GM20000 (cell line): ENCODE measurements around the gene BAHCC1.

Experiments
- DNase-seq: peaks from one replicate; pipeline ENCODE4 v3.0.0; 2012; ENCODE audit warnings: low spot score
- TF ChIP-seq, protein P1 (sequence below): IDR thresholded peaks from 2 replicates; pipeline ENCODE4 v1.5.1; 2012; ENCODE audit warnings: mild to moderate bottlenecking, control low read depth; ENCODE audit errors: extremely low read depth, missing control alignments

The BAHCC1 gene

DNA sequence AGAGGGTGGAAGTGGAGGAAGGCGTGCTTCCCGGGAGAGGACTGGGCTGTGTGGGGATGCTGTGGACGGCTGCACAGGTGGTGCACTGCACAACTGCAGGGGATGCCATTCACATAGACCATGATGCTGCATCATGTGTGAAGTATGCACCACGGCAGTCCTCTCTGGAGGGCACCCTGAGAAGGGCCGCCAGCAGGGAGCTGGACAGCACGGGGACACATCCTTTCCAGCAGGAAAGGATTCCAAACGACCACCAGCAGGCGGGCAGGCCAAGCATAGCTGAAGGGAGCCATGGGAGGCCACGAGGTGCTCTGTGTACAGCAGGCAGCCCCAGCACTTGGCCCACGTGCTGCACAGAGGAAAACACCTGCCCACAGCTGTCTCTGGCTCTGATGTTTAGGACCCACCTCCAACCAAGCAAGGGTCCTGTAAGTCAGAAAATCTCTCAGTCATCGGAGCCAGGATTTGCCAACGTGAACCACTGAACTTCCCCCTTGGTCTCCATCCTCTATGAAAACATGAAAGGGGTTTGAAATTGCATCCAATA is 107.3 kb downstream of the BAHCC1 start:
- no peak for DNase-seq
- TF ChIP-seq, protein P1, sequence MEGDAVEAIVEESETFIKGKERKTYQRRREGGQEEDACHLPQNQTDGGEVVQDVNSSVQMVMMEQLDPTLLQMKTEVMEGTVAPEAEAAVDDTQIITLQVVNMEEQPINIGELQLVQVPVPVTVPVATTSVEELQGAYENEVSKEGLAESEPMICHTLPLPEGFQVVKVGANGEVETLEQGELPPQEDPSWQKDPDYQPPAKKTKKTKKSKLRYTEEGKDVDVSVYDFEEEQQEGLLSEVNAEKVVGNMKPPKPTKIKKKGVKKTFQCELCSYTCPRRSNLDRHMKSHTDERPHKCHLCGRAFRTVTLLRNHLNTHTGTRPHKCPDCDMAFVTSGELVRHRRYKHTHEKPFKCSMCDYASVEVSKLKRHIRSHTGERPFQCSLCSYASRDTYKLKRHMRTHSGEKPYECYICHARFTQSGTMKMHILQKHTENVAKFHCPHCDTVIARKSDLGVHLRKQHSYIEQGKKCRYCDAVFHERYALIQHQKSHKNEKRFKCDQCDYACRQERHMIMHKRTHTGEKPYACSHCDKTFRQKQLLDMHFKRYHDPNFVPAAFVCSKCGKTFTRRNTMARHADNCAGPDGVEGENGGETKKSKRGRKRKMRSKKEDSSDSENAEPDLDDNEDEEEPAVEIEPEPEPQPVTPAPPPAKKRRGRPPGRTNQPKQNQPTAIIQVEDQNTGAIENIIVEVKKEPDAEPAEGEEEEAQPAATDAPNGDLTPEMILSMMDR: no peak

DNA sequence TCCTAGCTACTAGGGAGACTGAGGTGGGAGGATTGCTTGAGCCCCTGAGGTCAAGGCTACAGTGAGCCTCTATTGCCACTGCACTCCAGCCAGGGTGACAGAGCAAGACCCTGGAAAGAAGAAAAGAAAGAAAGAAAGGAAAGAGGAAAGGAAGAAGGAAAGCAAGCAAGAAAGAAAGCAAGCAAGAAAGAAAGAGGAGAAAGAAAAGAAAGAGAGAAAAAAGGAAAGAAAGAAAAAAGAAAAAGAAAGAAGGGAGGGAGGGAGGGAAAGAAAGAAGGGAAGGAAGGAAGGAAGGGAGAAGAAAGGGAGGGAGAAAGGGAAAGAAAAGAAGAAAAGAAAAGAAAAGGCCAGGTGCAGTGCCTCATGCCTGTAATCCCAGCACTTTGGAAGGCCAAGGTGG is 108.4 kb downstream of the BAHCC1 start:
- TF ChIP-seq, protein P1: no peak
- DNase-seq: no peak

DNA sequence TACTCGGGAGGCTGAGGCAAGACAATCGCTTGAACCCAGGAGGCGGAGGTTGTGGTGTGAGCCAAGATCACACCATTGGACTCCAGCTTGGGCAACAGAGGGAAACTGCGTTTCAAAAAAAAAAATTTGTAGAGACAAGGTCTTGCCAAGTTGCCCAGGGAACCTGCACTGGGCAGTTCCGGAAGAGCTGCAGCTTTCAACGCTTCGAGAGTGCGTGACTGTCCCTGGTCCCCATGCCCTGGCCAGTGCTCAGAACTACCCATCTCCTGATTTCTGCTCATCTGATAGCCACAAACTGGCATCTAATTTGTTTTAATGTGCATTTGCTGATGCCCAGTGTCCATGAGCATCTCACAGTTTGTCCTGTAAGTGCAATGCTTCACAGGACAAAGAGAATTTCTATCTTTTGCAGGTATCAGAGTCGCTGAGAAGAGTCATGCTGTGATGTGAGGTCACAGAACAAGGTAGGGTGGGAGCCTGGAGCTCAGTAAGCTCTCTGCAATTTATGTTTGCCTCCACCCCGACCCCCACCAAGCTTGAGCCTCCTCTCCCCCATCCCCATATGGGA is 113.5 kb downstream of the BAHCC1 start:
- DNase-seq: no peak
- TF ChIP-seq, protein P1: no peak

DNA sequence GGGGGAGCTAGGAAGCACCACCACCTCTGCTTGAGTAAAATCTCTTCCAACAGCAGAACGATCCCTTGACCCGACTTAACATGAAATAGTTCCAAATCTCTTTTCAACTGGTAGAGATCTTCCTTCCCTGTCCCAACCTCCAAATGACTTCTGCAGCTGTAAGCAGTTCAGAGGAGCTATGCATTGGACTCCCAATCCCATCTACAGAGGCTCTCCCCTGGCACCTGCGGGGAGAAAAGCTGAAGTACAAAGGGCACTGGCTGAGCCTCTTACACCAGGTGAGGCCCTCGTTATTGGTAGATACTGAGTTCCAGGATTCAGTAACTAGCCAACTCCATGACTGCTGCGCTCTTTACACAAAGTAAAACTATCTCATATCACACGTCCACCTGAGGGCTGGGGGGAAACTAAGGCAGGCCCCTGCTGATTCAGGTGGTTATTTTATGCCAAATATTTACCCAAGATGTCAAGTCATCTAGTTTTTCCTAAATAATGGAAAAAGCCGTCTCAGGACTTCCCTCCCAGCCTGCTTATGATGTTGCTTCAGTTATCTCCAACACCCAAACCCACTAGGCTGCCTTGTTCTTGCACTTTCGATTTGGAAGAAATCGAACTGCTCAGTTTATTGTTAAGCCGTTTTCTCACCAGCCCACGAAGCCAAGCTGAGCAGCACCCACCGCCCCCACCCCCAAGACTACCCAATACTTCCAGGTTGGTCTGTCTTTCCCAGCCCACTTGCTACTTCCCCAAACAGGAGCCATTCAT is 114.1 kb downstream of the BAHCC1 start:
- TF ChIP-seq, protein P1: no peak
- no peak for DNase-seq

DNA sequence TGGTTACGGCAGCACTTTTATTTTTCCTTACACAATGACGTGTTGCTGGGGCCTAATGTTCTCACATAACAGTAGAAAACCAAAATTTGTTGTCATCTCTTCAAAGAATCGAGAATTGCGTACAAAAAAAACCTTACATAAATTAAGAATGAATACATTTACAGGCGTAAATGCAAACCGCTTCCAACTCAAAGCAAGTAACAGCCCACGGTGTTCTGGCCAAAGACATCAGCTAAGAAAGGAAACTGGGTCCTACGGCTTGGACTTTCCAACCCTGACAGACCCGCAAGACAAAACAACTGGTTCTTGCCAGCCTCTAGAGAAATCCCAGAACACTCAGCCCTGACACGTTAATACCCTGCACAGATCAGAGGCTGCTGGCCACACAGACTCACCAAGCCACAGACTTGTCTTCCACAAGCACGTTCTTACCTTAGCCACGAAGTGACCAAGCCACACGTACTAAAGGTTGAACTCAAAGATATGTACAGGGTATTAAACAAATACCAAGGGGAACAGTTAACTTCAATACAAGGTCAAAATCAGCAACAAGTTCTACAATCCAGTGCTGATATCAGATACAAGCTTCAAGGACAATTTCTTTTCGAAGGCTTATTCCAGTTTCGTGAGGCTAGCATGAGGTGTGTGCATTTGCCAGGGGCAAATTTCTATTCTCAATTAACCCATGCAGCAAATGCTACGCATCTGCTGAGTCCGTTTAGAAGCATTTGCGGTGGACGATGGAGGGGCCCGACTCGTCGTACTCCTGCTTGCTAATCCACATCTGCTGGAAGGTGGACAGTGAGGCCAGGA is 114.9 kb downstream of the BAHCC1 start:
- TF ChIP-seq, protein P1: no peak
- no peak for DNase-seq

DNA sequence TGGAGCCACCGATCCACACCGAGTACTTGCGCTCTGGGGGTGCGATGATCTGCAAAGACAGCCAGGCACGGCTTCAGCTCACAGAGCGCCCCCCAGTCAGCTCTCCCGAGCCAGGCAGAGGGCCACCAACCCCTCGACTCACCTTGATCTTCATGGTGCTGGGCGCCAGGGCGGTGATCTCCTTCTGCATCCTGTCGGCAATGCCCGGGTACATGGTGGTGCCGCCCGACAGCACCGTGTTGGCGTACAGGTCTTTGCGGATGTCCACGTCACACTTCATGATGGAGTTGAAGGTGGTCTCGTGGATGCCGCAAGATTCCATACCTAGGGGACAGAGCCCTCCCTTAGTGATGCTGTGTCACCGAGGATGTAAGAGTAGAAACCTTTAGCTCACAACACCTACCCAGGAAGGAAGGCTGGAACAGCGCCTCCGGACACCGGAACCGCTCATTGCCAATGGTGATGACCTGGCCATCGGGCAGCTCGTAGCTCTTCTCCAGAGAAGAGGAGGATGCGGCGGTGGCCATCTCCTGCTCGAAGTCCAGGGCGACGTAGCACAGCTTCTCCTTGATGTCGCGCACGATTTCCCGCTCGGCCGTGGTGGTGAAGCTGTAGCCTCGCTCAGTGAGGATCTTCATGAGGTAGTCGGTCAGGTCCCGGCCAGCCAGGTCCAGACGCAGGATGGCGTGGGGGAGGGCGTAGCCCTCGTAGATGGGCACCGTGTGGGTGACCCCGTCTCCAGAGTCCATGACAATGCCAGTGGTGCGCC is 115.7 kb downstream of the BAHCC1 start:
- no peak for DNase-seq
- TF ChIP-seq, protein P1: no peak
